NCI-H345 treated with DMSO at 0.1 percent for 48 hours (cell line): ENCODE measurements around the gene HK2.
"Not testable (repeated sequence)": the region's sequence is repeated elsewhere in the genome, so short reads cannot be mapped to it uniquely, and the experiment has no call there.

Experiments
- DNase-seq: peaks from one replicate; lab custom pipeline; 2025; ENCODE audit not compliant: unreplicated experiment; lab: John Stamatoyannopoulos, UW

Gene HK2

GRCh38 chr2:74876081-74876886 lies 42.4 kb downstream of the HK2 start:
- DNase-seq = peak; percentile 60

- no peak for DNase-seq
Measured at GRCh38 chr2:74877376-74877775, 43.4 kb downstream of the HK2 start.

DNA sequence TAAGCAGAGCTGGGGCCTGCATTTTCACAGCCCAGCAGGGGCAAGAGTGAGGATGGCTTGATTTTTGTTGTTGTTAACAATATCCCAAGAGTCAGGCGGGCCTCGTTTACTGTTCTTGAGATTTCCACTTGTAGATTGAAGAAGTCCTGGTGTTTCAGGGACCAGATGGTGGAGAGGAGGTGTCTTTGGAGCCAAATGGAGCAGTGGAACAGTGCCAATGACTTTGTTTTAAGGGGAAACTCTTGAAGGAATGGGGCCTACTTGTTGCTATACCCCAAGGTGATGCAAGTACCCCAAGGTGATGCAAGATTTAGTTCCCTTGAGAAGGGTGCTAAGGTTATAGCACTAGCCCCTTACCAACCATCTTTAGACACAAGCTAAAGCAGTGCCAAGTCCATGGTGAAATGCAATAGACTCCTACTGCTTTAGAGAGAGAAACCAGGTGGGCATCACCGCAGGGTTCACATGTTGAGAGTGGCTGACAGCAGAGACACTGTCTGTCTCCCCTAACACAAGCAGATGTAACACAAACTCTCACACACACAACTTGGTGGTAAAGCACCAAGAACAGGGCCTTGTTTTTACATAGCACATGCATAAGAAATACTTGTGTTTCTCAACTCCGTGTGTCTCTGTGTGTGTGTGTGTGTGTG lies 44.0 kb downstream of the HK2 start:
- no peak for DNase-seq

GRCh38 chr2:74878551-74878950 lies 44.6 kb downstream of the HK2 start:
- DNase-seq = no peak

GRCh38 chr2:74880054-74880728 lies 46.3 kb downstream of the HK2 start:
- DNase-seq = no peak

- DNase-seq = no peak
Measured at GRCh38 chr2:74881176-74881575, 47.2 kb downstream of the HK2 start.

GRCh38 chr2:74881626-74882298 lies 47.8 kb downstream of the HK2 start:
- no peak for DNase-seq

- no peak for DNase-seq
Measured at GRCh38 chr2:74882299-74882687, 48.4 kb downstream of the HK2 start.

DNA sequence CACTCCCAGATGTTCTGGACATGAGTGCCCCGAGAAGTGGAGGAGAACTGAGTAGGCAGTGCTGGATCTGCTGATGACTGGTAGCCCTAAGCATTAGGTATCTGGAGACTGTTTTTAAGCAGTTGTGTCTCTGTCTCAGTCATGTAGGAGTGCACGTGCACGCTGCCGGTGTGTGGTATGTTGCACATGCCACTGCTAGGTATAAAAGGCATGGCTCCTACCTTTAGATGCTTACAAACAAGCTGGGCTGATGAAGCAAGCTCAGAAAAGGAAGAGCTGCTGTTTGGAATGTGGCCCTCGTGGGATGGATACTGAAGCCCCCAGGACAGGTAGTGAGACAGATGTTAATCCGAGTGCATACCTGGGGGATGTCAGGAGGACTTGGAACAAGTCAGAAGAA lies 49.1 kb downstream of the HK2 start:
- no peak for DNase-seq

DNA sequence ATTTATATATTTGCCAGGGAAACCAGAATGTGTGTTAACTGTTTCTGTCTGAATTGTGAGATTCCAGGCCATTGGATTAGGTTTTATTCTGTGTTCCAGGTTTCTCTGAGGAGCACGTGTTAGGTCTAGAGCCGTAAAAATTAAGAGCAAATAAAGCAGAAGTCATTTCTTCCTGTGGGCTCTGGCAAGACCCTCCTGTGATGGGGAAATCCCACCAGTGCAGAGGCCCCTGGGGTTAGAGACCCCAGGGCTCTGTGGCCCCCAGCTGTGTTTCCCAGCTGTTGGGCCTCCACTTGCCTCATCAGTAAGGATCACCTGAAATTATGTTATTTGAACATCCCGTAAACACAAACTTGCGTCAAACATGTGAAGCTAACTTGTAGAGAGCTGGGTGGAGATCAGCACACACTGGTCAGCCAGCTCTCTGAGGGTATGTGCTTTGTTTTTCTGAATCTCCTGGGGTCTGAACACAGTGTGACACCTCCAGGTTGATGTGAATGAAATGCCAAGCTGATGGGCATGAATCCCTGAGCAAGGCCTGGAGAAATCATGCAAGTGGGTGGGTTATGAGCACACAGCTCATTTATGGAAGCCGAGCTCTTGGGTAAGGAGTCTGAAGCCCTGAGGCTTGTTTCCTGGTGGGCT lies 50.3 kb downstream of the HK2 start:
- DNase-seq = no peak

DNA sequence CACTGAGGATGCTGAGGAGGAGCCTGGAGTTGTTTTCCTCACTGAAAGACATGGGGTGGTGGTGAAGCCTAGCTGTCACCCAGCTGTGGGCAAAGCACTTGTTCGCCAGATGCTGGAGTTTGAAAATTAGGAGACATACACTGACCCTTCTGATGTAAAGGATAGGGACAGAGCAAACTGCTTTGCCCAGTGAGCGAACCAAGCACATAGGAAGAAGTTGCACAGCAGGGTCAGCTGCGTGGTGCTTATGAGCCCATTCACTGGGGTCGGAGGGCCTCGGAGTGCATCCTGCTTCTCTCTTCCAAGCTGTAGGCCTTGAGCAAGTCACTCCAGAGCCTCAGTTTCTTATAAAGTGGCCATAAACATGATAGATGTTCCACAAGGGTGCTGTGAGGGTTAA lies 50.9 kb downstream of the HK2 start:
- DNase-seq = no peak

DNA sequence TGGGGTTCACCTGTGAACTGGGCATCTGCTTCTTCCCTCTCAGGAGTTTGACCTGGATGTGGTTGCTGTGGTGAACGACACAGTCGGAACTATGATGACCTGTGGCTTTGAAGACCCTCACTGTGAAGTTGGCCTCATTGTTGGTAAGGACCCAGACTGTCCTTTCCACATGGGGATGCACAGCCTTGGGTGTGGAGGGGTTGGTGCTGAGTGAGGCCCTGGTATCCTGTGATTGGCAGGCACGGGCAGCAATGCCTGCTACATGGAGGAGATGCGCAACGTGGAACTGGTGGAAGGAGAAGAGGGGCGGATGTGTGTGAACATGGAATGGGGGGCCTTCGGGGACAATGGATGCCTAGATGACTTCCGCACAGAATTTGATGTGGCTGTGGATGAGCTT lies 52.3 kb downstream of the HK2 start:
- DNase-seq = no peak

DNA sequence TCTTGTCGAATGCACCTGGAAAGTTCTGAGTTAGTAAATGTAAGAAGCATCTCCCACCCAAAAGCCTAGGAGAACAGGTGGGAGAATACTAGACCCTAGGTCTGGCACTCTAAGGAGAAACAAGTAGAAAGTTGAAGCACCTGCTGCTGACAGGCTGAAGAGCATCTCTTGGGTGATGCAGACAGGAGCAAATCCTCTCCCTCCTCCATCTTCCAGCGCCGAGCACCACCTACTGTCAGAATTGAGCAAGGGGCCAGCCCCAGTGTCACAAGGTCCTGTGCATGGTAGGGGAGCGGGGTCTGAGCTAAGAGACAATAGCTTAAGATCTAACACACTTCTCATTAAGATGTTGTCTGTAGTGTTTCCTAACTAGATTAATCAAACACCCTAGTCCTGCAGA lies 52.9 kb downstream of the HK2 start:
- DNase-seq = no peak

DNA sequence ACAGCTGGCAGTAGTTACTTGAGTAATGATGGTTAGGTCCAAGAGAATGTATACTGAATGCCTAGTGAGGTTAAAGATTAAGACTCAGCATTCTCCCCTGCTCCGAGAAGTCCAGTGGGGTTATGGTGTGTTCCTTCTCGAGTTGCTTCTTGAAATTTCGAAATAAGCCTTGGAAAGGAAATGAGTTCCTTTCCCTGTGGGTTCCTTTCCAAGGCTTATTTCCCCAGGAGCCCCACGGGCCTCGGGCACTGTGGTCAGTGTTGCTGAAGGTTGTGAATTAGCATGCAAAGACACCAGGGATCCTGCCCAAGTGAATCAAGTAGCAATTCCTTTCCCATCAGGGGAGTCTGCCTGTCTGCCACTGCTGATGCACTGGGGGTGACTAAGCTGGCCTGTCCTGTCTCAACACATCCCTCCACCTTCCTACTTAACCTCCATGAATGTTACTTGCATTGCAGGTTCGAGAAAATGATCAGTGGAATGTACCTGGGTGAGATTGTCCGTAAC lies 53.6 kb downstream of the HK2 start:
- no peak for DNase-seq

DNA sequence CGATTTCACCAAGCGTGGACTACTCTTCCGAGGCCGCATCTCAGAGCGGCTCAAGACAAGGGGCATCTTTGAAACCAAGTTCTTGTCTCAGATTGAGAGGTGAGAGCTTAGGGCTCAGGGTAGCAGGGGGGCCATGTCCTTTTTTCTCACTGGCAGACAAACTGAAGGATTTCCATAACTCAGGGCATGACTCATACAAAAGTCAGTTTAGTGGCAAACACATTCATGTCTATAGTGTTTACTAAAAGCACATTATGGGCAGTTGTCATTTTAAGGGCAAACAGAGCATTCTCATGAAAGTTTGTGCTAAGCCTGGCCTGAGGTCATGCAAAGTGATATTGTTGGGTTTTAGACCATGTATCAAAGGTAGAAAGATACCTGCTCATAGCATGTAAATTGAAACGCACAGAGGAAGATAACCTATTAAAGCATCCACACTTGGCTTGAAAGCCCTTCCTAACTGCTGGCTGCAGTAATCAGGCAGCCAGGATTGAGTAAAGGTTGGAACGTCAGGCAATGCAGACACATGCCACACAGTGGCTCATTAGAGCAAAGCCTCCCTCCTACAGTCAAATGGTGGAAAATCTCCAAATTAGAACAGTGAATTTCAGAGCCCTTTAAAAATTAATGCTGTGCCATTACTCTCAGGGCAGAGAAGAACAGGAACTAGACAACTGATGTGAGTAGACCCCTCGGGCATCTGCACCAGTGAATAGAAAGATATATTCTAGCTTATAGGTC lies 54.2 kb downstream of the HK2 start:
- no peak for DNase-seq

DNA sequence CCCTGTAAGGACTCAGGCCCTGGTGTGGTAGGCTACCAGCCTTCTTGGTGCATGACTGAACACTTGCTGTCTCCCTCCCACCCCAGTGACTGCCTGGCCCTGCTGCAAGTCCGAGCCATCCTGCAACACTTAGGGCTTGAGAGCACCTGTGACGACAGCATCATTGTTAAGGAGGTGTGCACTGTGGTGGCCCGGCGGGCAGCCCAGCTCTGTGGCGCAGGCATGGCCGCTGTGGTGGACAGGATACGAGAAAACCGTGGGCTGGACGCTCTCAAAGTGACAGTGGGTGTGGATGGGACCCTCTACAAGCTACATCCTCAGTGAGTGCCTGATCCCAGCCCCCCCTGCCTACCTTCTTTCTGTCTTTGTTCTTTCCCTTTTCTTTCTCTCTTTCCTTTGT lies 55.2 kb downstream of the HK2 start:
- no peak for DNase-seq

DNA sequence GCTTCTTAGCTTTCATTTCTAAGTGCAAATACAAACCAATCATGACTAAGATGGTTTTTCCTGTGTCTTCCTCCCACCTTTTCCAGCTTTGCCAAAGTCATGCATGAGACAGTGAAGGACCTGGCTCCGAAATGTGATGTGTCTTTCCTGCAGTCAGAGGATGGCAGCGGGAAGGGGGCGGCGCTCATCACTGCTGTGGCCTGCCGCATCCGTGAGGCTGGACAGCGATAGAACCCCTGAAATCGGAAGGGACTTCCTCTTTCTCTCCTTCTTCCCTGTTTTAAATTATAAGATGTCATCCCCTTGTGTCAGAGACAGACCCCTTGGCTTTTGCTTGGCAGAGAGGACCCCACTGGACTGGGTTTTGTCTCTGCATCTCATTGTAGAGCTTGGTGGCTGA lies 56.8 kb downstream of the HK2 start:
- DNase-seq = no peak

GRCh38 chr2:74891136-74891764 lies 57.3 kb downstream of the HK2 start:
- no peak for DNase-seq

GRCh38 chr2:74891816-74892215 lies 57.9 kb downstream of the HK2 start:
- not testable (repeated sequence) for DNase-seq

GRCh38 chr2:74892609-74893008 lies 58.7 kb downstream of the HK2 start:
- no peak for DNase-seq
